BJ (cell line): ENCODE results near the gene CNOT8. TPM values are rescaled to one million over a fixed set of nuclear protein-coding genes. Genes with fewer than 3 reads are reported as not detected.
"Not testable (repeated sequence)": the region's sequence is repeated elsewhere in the genome, so short reads cannot be mapped to it uniquely, and the experiment has no call there.

Source experiments
- CTCF ChIA-PET: fragments of 350-600 bp; formaldehyde crosslinking; extraction: SDS; loops from one replicate; lab custom pipeline; 2021; ENCODE audit warnings: antibody characterized with exemption, inconsistent platforms; lab: Yijun Ruan, JAX
- POLR2A ChIA-PET: fragments of 300-600 bp; sonication (Branson Sonifier 250); formaldehyde crosslinking; extraction: SDS; loops from one replicate; lab custom pipeline; 2021; ENCODE audit warnings: antibody characterized with exemption; lab: Charles Lee
- DNase-seq: peaks from one replicate; pipeline ENCODE4 v3.0.0-alpha.2; 2011; ENCODE audit warnings: low read depth
- H3K27me3 ChIP-seq: 2 replicates; pipeline ENCODE4 v1.6.0; 2011; ENCODE audit warnings: low read length; ENCODE audit not compliant: control insufficient read depth, insufficient read depth
- H3K36me3 ChIP-seq: 2 replicates; pipeline ENCODE4 v1.5.1; 2011; ENCODE audit warnings: low read length; ENCODE audit not compliant: control insufficient read depth, insufficient read depth
- H3K4me3 ChIP-seq: 2 replicates; pipeline ENCODE4 v1.5.1; 2011; ENCODE audit warnings: low read depth, mild to moderate bottlenecking, control low read depth, low read length
- CTCF ChIP-seq: IDR thresholded peaks from 2 replicates; pipeline ENCODE4 v1.5.1; 2011; ENCODE audit warnings: low read depth, mild to moderate bottlenecking, control low read depth, inconsistent platforms, low read length, moderate library complexity; ENCODE audit not compliant: insufficient read depth
- polyA plus RNA-seq: library from polyadenylated mRNA; depleted of rRNA; stranded (reverse); fragments of >200 nt; gene quantifications from 2 replicates; pipeline ENCODE4 v1.2.3, GENCODE V29; 2011

The CNOT8 gene
- polyA plus RNA-seq, 1 experiment = 38.8 TPM

GRCh38 chr5:154834053-154834452, 24.4 kb upstream of the CNOT8 start:
- POLR2A ChIA-PET = no interaction called here
- DNase-seq = no peak
- Histone ChIP-seq H3K36me3 (peaks cover 3% of the 10 kb centered on the region), H3K27me3 (no peaks in the 10 kb centered on the region), H3K4me3 (no peak overlapping the region)
- CTCF ChIA-PET = interaction anchor here (1.0 kb wide), 1 partner anchor 16 kb away, joined by 3 read pairs; no protein-coding TSS in a partner anchor
- TF ChIP-seq CTCF = no peak

- POLR2A ChIA-PET, H3K4me3 ChIP-seq, H3K27me3 ChIP-seq, DNase-seq, H3K36me3 ChIP-seq: not testable (repeated sequence)
- CTCF ChIA-PET = interaction anchor here (1.2 kb wide), 1 partner anchor 185 kb away, joined by 3 read pairs; no protein-coding TSS in a partner anchor
These were observed 22.8 kb upstream of the CNOT8 start for GRCh38 chr5:154835701-154836052.

- CTCF ChIA-PET = no interaction called here
- Histone ChIP-seq H3K36me3 (0 out of 2 replicates have a peak, but pooled peaks cover 1% of the 10 kb centered on the region), H3K27me3 (no peaks in the 10 kb centered on the region), H3K4me3 (no peak overlapping the region)
- POLR2A ChIA-PET = no interaction called here
- no peak for TF ChIP-seq CTCF
- no peak for DNase-seq
These were observed 22.2 kb upstream of the CNOT8 start for GRCh38 chr5:154836225-154836624.

- no peak for DNase-seq
- ChIA-PET POLR2A (no interaction called here), CTCF (interaction anchor here (0.7 kb wide), 1 partner anchor 42 kb away, joined by 3 read pairs; no protein-coding TSS in a partner anchor)
- Histone ChIP-seq H3K4me3 (no peak overlapping the region), H3K27me3 (no peaks in the 10 kb centered on the region), H3K36me3 (0 out of 2 replicates have a peak, but pooled peaks cover 1% of the 10 kb centered on the region)
- TF ChIP-seq CTCF = no peak
These were observed 21.2 kb upstream of the CNOT8 start for GRCh38 chr5:154837009-154837901.

- no peak for TF ChIP-seq CTCF
- DNase-seq = no peak
- ChIA-PET CTCF (interaction anchor here (0.5 to 1.2 kb wide), 2 partner anchors 9 to 13 kb away, joined by 3 to 4 read pairs; no protein-coding TSS in a partner anchor), POLR2A (interaction anchor here (0.5 kb wide), 1 partner anchor 8 kb away, joined by 3 read pairs; no protein-coding TSS in a partner anchor)
- Histone ChIP-seq H3K27me3 (no peaks in the 10 kb centered on the region), H3K36me3 (0 out of 2 replicates have a peak, but pooled peaks cover 1% of the 10 kb centered on the region), H3K4me3 (no peak overlapping the region)
These were observed 17.8 kb upstream of the CNOT8 start for GRCh38 chr5:154840435-154841272.
